ENCODE results near the gene TNRC6C. TPM values are rescaled to one million over a fixed set of nuclear protein-coding genes. Genes with fewer than 3 reads are reported as not detected.
A peak's percentile ranks its signal among the peaks of the same experiment; 100 is the strongest.

Gene TNRC6C
- total and polyA plus RNA-seq, 2 of the 13 experiments (the other 11 are each of a cell fraction or from before 2014, with no cell fraction given): 0.66 to 4.9 TPM

DNA sequence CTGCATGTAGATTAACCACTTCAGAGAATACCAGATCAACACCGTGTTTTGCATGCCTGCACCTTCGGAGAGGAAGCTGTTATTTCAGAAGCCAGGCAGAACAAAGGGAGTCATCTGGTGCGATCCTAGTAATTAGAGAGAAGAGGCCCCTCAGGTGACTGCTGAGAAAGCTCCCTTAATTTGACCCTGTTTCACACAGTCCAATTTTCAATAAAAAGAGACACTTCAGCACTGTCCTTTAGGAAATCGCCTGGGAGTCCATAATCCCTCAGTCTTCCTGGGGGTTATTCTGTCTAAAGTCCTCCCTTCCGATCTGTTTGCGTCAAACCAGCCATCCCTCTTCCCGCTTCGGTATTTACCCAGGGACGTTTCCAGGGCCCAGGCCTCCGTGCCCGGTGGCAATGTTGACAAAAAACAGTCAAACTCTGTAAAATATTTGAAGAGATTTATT, 23.4 kb upstream of the TNRC6C start (continued):
- TF ChIP-seq CREB1 (IDR thresholded peaks at IDR 0.05) (no peak), CREB1 (CRISPR knock-in tag; IDR thresholded peaks at IDR 0.05) (no peak), ZNF562 (CRISPR knock-in tag; IDR thresholded peaks at IDR 0.05; ENCODE audit: borderline replicate concordance) (no peak), ZNF550 (CRISPR knock-in tag; IDR thresholded peaks at IDR 0.05; ENCODE audit: borderline replicate concordance) (no peak), ZKSCAN1 (IDR thresholded peaks at IDR 0.05; ENCODE audit: low read length) (no peak), MBD4 (IDR thresholded peaks at IDR 0.05; ENCODE audit: borderline replicate concordance, low read length) (no peak), MAF1 (CRISPR knock-in tag; IDR thresholded peaks at IDR 0.05; ENCODE audit: borderline replicate concordance) (no peak), ZC3H13 (CRISPR knock-in tag; IDR thresholded peaks at IDR 0.05) (no peak), ZNF263 (CRISPR knock-in tag; IDR thresholded peaks at IDR 0.05) (peak; percentile 97), MEIS2 (CRISPR knock-in tag; IDR thresholded peaks at IDR 0.05) (no peak; the same call in 1 of the 2 replicates), ZNF430 (CRISPR knock-in tag; IDR thresholded peaks at IDR 0.05) (no peak), NR2F6 (IDR thresholded peaks at IDR 0.05) (no peak), NR2F6 (CRISPR knock-in tag; IDR thresholded peaks at IDR 0.05) (no peak), GPN1 (CRISPR knock-in tag; IDR thresholded peaks at IDR 0.05; ENCODE audit: borderline replicate concordance) (no peak), ZBTB40 (IDR thresholded peaks at IDR 0.05) (no peak), ZBTB40 (CRISPR knock-in tag; IDR thresholded peaks at IDR 0.05) (no peak), FOXO1 (CRISPR knock-in tag; IDR thresholded peaks at IDR 0.05) (no peak), HOXA3 (CRISPR knock-in tag; IDR thresholded peaks at IDR 0.05) (peak; percentile 54; the same call in 1 of the 2 replicates), TFDP2 (CRISPR knock-in tag; IDR thresholded peaks at IDR 0.05) (peak; percentile 36; the same call in 1 of the 2 replicates), SPEN (CRISPR knock-in tag; IDR thresholded peaks at IDR 0.05; ENCODE audit: low read depth) (0 out of 2 replicates have a peak, but pooled peaks have one; percentile 32), FOXA3 (CRISPR knock-in tag; IDR thresholded peaks at IDR 0.05) (peak; percentile 76)
- TF ChIP-seq, protein P1, sequence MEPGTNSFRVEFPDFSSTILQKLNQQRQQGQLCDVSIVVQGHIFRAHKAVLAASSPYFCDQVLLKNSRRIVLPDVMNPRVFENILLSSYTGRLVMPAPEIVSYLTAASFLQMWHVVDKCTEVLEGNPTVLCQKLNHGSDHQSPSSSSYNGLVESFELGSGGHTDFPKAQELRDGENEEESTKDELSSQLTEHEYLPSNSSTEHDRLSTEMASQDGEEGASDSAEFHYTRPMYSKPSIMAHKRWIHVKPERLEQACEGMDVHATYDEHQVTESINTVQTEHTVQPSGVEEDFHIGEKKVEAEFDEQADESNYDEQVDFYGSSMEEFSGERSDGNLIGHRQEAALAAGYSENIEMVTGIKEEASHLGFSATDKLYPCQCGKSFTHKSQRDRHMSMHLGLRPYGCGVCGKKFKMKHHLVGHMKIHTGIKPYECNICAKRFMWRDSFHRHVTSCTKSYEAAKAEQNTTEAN (CRISPR knock-in tag; conservative IDR thresholded peaks at IDR 0.05): no peak; the same call in 1 of the 2 replicates
